Panc1 (cell line): ENCODE data around the gene PDXDC1. TPM values are rescaled to one million over a fixed set of nuclear protein-coding genes. Genes with fewer than 3 reads are reported as not detected.
"Not testable (repeated sequence)": the region's sequence is repeated elsewhere in the genome, so short reads cannot be mapped to it uniquely, and the experiment has no call there.

ENCODE experiments used
- ATAC-seq: fragments of 200-7000 bp; cut with Tn5 transposase; 2 replicates; pipeline ENCODE4 v1.9.1; 2020; ENCODE audit warnings: mild to moderate bottlenecking, moderate library complexity
- BruUV-seq: library from RNA; stranded (reverse); fragments of 400-500 nt; replicated peaks from 2 replicates; lab custom pipeline; 2021; lab: Mats Ljungman, UMichigan
- CTCF ChIA-PET: fragments of 300-600 bp; sonication (Branson Sonifier 250); formaldehyde crosslinking; loops from one replicate; lab custom pipeline; 2022; ENCODE audit warnings: antibody characterized with exemption; lab: Charles Lee
- POLR2A ChIA-PET: fragments of 300-600 bp; sonication (Branson Sonifier 250); formaldehyde crosslinking; loops from one replicate; lab custom pipeline; 2022; ENCODE audit warnings: antibody characterized with exemption; lab: Charles Lee
- DNase-seq: peaks from one replicate; pipeline ENCODE4 v3.0.0-alpha.2; 2010; ENCODE audit warnings: low read depth, low spot score
- H3K27ac ChIP-seq: 2 replicates; pipeline ENCODE4 v1.5.1; 2011; ENCODE audit warnings: mild to moderate bottlenecking, low read length, inconsistent platforms
- H3K27me3 ChIP-seq: fragments of 200-500 bp; sonication (Bioruptor generic); 2 replicates; pipeline ENCODE4 v1.6.0; 2014; ENCODE audit warnings: low read length, inconsistent platforms; ENCODE audit not compliant: control insufficient read depth, insufficient read depth
- H3K36me3 ChIP-seq: fragments of 200-500 bp; sonication (Bioruptor generic); 2 replicates; pipeline ENCODE4 v1.5.1; 2014; ENCODE audit warnings: inconsistent platforms, mild to moderate bottlenecking, low read length, moderate library complexity; ENCODE audit not compliant: control insufficient read depth, insufficient read depth
- H3K4me1 ChIP-seq: 2 replicates; pipeline ENCODE4 v1.5.1; 2011; ENCODE audit warnings: inconsistent platforms, mild to moderate bottlenecking, low read length, moderate library complexity; ENCODE audit not compliant: control insufficient read depth, insufficient read depth
- H3K4me3 ChIP-seq, 2 experiments: 2 replicates each; pipeline ENCODE4 v1.5.1; 2011 to 2012; ENCODE audit warnings: low read depth in 2 of 2, low read length in 2 of 2, mild to moderate bottlenecking in 2 of 2, inconsistent platforms in 1 of 2, moderate library complexity in 1 of 2
- H3K9me3 ChIP-seq: fragments of 200-500 bp; sonication (Bioruptor generic); 2 replicates; pipeline ENCODE4 v1.5.1; 2014; ENCODE audit warnings: low read depth, mild to moderate bottlenecking, inconsistent platforms, low read length, moderate library complexity; ENCODE audit not compliant: control insufficient read depth, insufficient read depth
- in situ Hi-C: cut with HindIII; loops from 2 replicates; pipeline ENCODE4 v1.10.0; 2016; ENCODE audit warnings: low sequenced_read_pairs, low pct_unique_long_range_greater_than_20kb
- intact Hi-C: fragments of 100-400 bp; cut with micrococcal nuclease; formaldehyde crosslinking; loops from one replicate; pipeline ENCODE4 v1.10.0; 2022; ENCODE audit not compliant: unreplicated experiment
- total RNA-seq: library from RNA; stranded (reverse); gene quantifications from one replicate; pipeline ENCODE4 v1.2.1, GENCODE V29; 2021; ENCODE audit not compliant: unreplicated experiment

The PDXDC1 gene
- total RNA-seq, 1 experiment from 2014 or later, result 103 TPM

- H3K27me3 ChIP-seq, in situ Hi-C loops, ATAC-seq, H3K4me3 ChIP-seq, intact Hi-C loops, H3K9me3 ChIP-seq, H3K36me3 ChIP-seq, H3K27ac ChIP-seq, H3K4me1 ChIP-seq, DNase-seq, CTCF ChIA-PET, POLR2A ChIA-PET, BruUV-seq: not testable (repeated sequence)
These were observed 3.1 kb upstream of the PDXDC1 start for GRCh38 chr16:14971621-14972228.

DNA sequence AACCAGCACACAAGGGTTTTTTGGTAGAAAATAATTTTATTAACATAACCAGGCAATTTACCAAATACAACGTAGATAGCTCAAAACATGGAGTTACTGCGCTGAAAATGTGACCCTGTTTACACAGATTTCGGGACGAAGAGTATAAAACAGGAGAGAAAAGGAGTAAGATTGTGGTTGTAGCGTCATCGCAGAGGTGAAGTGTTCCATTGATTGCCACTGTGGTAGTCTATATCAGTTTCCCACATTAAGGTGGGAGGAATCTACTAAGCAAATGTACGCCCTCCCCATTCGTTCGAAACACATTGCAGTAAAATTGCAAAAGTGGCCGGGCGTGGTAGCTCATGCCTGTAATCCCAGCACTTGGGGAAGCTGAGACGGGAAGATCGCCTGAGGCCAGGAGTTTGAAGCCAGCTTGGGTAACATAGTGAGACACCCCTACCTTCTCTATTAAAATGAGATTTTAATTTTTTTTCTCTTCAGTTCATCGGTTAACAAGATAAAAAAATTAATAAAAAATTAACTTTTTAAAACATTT lies 972 bp upstream of the PDXDC1 start:
- H3K9me3 ChIP-seq, H3K27me3 ChIP-seq, POLR2A ChIA-PET, H3K36me3 ChIP-seq, DNase-seq, ATAC-seq, CTCF ChIA-PET, in situ Hi-C loops, intact Hi-C loops, H3K4me1 ChIP-seq: not testable (repeated sequence)
- Histone ChIP-seq H3K27ac (peak overlapping the region; percentile 89), H3K4me3 (peak overlapping the region; percentile 72 to 83)
- BruUV-seq, result TSS peak; percentile 88

GRCh38 chr16:14974331-14974655 lies 533 bp upstream of the PDXDC1 start:
- H3K9me3 ChIP-seq, BruUV-seq, H3K27me3 ChIP-seq, H3K36me3 ChIP-seq, POLR2A ChIA-PET, H3K4me1 ChIP-seq, ATAC-seq, in situ Hi-C loops, intact Hi-C loops, CTCF ChIA-PET: not testable (repeated sequence)
- H3K4me3 ChIP-seq, result peak overlapping the region; percentile 72 to 83
- H3K27ac ChIP-seq, result peak overlapping the region; percentile 89
- DNase-seq, result peak; percentile 17

GRCh38 chr16:14975418-14976194 lies 780 bp downstream of the PDXDC1 start:
- BruUV-seq, H3K4me1 ChIP-seq, CTCF ChIA-PET, in situ Hi-C loops, H3K36me3 ChIP-seq, H3K9me3 ChIP-seq, POLR2A ChIA-PET, intact Hi-C loops, DNase-seq, H3K27me3 ChIP-seq: not testable (repeated sequence)
- H3K4me3 ChIP-seq, result peak overlapping the region; percentile 72 to 83
- peak; percentile 32 for ATAC-seq
- H3K27ac ChIP-seq, result peak overlapping the region; percentile 89

DNA sequence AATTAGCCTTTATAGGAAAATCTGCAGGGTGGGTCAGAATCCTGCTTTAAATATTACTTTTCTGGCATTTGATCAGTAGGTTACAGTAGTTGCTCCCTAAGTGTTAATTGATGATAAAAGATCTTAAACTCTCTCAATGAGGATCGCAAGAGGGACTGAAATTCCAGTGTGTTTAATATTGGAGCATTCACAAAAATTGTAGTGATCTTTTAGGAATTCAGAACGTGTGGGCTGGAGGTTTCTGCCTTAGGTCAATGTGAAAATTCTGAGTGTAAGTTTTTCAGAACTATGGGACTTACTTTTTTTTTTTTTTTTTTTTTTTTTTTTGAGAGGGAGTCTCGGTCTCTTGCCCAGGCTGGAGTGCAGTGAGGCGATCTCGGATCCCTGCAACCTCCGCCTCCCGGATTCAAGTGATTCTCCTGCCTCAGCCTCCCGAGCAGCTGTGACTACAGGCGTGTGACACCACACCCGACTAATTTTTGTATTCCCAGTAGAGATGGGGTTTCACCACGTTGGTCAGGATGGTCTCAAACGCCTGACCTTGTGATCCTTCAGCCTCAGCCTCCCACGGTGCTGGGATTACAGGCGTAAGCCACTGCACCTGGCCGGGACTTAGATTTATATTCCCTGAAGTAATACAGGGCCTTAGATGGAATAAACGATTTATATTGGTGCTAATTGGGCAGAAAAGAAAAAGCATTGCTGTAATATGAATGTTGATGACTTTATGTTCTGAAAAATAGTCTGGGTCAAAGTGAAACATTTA lies 2.3 kb downstream of the PDXDC1 start:
- H3K4me3 ChIP-seq, H3K9me3 ChIP-seq, H3K36me3 ChIP-seq, CTCF ChIA-PET, ATAC-seq, H3K27me3 ChIP-seq, H3K27ac ChIP-seq, POLR2A ChIA-PET, intact Hi-C loops, DNase-seq, in situ Hi-C loops, BruUV-seq: not testable (repeated sequence)
- H3K4me1 ChIP-seq, result peaks cover 11% of the 10 kb centered on the region; the same call in 1 of the 2 replicates

GRCh38 chr16:14978281-14978680 lies 3.5 kb downstream of the PDXDC1 start:
- ATAC-seq, H3K27ac ChIP-seq, in situ Hi-C loops, H3K9me3 ChIP-seq, H3K36me3 ChIP-seq, BruUV-seq, intact Hi-C loops, DNase-seq, POLR2A ChIA-PET, CTCF ChIA-PET, H3K4me3 ChIP-seq, H3K27me3 ChIP-seq: not testable (repeated sequence)
- H3K4me1 ChIP-seq, result peaks cover 11% of the 10 kb centered on the region; the same call in 1 of the 2 replicates

DNA sequence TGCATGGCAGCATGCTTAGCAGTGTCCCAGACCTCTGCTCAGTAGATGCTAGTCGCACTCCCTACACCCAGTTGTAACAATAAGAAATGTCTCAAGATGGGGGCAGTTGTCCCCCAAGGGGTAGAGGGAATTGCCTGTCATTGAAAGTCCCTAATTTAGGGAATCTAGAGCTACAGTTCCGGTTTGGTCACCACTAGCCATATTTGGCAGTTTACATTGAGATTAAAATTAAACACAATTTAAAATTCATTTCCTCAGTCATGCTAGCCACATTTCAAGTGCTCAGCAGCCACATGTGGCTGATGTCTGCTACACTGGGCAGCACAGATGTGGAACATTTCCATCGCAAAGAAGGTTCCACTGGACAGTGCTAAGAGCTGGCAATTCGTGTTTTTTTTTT lies 4.1 kb downstream of the PDXDC1 start:
- H3K27ac ChIP-seq, H3K9me3 ChIP-seq, CTCF ChIA-PET, DNase-seq, H3K36me3 ChIP-seq, POLR2A ChIA-PET, H3K4me1 ChIP-seq, in situ Hi-C loops, H3K4me3 ChIP-seq, H3K27me3 ChIP-seq, BruUV-seq, intact Hi-C loops, ATAC-seq: not testable (repeated sequence)
